Glutamatergic neuron (in vitro differentiated cells): ENCODE measurements around the gene OSBP2. TPM values are rescaled to one million over a fixed set of nuclear protein-coding genes. Genes with fewer than 3 reads are reported as not detected.

Experiments used
- DNase-seq: peaks from one replicate; pipeline ENCODE4 v3.0.0; 2022
- H3K27ac Mint-ChIP-seq: one replicate; pipeline ENCODE4 v1.8.0; 2020; ENCODE audit warnings: mild to moderate bottlenecking, mixed read lengths, inconsistent platforms; ENCODE audit not compliant: unreplicated experiment
- H3K27me3 Mint-ChIP-seq: one replicate; pipeline ENCODE4 v1.8.0; 2020; ENCODE audit warnings: mild to moderate bottlenecking, moderate library complexity, mixed read lengths, inconsistent platforms; ENCODE audit not compliant: unreplicated experiment
- H3K36me3 Mint-ChIP-seq: one replicate; pipeline ENCODE4 v1.8.0; 2020; ENCODE audit warnings: mild to moderate bottlenecking, mixed read lengths, inconsistent platforms; ENCODE audit not compliant: unreplicated experiment
- H3K4me1 Mint-ChIP-seq: one replicate; pipeline ENCODE4 v1.8.0; 2020; ENCODE audit warnings: mild to moderate bottlenecking, low read depth, mixed read lengths, inconsistent platforms; ENCODE audit not compliant: unreplicated experiment
- H3K4me3 Mint-ChIP-seq: one replicate; pipeline ENCODE4 v1.8.0; 2020; ENCODE audit warnings: mild to moderate bottlenecking, mixed read lengths, inconsistent platforms; ENCODE audit not compliant: unreplicated experiment
- H3K9me3 Mint-ChIP-seq: one replicate; pipeline ENCODE4 v1.8.0; 2020; ENCODE audit warnings: mild to moderate bottlenecking, moderate library complexity, mixed read lengths, inconsistent platforms; ENCODE audit not compliant: unreplicated experiment
- CTCF ChIP-seq: fragments of 200-600 bp; sonication (generic); IDR thresholded peaks from one replicate; pipeline ENCODE4 v1.5.0; 2021; ENCODE audit not compliant: partially characterized antibody, unreplicated experiment
- total RNA-seq: library from RNA; stranded (reverse); fragmentation: NEBNext Ultra II Directional; extraction: Animal tissue kit (Norgen Biotek cat#: 25700); gene quantifications from one replicate; pipeline ENCODE4 v1.2.1, GENCODE V29; 2021; ENCODE audit not compliant: unreplicated experiment

Gene OSBP2
- total RNA-seq, 1 donor from 2014 or later = 18.3 TPM

- Mint-ChIP-seq H3K4me3 (no peak overlapping the region), H3K9me3 (no peaks in the 10 kb centered on the region), H3K27ac (no peak overlapping the region), H3K4me1 (no peaks in the 10 kb centered on the region), H3K36me3 (no peaks in the 10 kb centered on the region), H3K27me3 (no peaks in the 10 kb centered on the region)
- TF ChIP-seq CTCF = no peak
- no peak for DNase-seq
Observed at GRCh38 chr22:30662040-30662439, 32.6 kb upstream of the OSBP2 start.

DNA sequence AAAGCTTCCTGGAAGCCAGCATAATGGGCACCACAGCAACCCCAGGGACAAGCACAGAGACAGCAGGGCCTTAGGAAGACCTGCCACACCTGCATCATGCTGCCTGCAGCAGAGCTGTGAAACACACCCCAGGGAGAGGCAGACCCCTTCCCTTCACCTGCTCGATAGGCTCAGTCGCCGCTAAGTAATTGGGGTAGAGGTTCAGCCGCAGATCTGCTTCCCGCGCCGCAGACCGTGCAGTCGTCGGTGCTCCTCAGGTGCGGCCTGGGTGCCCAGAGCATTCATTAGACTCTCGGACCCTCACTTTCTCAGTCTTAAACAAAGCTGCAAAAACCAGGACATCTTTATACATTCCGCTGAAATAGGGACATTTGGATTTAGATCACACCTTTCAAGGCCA is 29.9 kb upstream of the OSBP2 start:
- H3K36me3 Mint-ChIP-seq = no peaks in the 10 kb centered on the region
- no peak for TF ChIP-seq CTCF
- H3K27me3 Mint-ChIP-seq = peaks cover 3% of the 10 kb centered on the region
- H3K4me3 Mint-ChIP-seq = no peak overlapping the region
- H3K27ac Mint-ChIP-seq = no peak overlapping the region
- H3K4me1 Mint-ChIP-seq = peaks cover 4% of the 10 kb centered on the region
- H3K9me3 Mint-ChIP-seq = no peaks in the 10 kb centered on the region
- no peak for DNase-seq

DNA sequence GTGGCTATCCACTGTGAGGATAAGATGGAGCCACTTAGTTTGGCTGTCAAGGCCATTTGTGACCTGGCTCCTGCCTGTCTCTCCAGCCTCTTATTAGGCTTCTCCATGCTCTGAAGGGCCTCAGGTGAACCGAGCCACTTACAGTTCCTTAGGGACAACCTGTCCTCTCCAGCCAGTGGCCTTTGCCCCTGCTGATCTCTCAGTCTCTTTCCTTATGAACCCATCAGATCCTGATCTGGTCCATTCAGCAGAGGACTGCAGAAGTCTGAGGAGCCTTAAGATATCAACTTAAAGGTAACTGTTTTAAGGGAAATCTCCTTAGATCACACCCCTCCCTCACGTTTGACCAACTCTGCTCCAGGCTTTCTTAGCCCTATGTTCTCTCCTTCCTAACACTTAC is 29.4 kb upstream of the OSBP2 start:
- H3K4me1 Mint-ChIP-seq = peaks cover 4% of the 10 kb centered on the region
- no peaks in the 10 kb centered on the region for H3K9me3 Mint-ChIP-seq
- no peak overlapping the region for H3K27ac Mint-ChIP-seq
- DNase-seq = no peak
- H3K27me3 Mint-ChIP-seq = peaks cover 3% of the 10 kb centered on the region
- H3K4me3 Mint-ChIP-seq = no peak overlapping the region
- TF ChIP-seq CTCF = no peak
- H3K36me3 Mint-ChIP-seq = no peaks in the 10 kb centered on the region

- H3K36me3 Mint-ChIP-seq = no peaks in the 10 kb centered on the region
- no peak for TF ChIP-seq CTCF
- H3K4me3 Mint-ChIP-seq = peak overlapping the region; percentile 52
- H3K27me3 Mint-ChIP-seq = peaks cover 3% of the 10 kb centered on the region
- peaks cover 4% of the 10 kb centered on the region for H3K4me1 Mint-ChIP-seq
- no peak for DNase-seq
- H3K9me3 Mint-ChIP-seq = no peaks in the 10 kb centered on the region
- no peak overlapping the region for H3K27ac Mint-ChIP-seq
Observed at GRCh38 chr22:30665786-30666185, 28.9 kb upstream of the OSBP2 start.

DNA sequence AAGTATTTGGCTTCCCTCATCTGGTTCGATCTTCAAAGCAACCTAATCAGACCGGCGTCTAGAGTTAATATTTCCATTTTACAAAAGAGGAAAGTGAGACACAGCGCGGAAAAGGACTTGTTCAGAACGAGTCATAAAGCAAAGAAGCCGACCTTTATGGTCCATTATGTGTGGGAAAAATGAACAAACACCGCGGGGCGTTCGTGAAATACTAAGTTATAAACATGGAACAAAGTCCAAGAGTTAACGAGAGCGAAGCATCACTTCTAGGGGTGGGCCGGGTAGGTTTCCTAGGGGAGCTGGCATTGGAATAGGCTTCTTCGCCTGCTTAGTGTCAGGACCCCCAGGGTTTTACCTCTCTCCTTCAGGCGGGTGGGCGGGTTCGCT is 27.6 kb upstream of the OSBP2 start:
- DNase-seq = no peak
- Mint-ChIP-seq H3K27me3 (peaks cover 3% of the 10 kb centered on the region), H3K27ac (no peak overlapping the region), H3K4me3 (peak overlapping the region; percentile 88), H3K4me1 (peaks cover 12% of the 10 kb centered on the region), H3K9me3 (no peaks in the 10 kb centered on the region), H3K36me3 (no peaks in the 10 kb centered on the region)
- TF ChIP-seq CTCF = no peak
